ENCODE data around the gene EHD1.

- no peak for TF ChIP-seq BRF2 (IDR thresholded peaks at IDR 0.05; ENCODE audit: borderline replicate concordance, insufficient read depth, insufficient read length)
- TF ChIP-seq HMG20B (CRISPR knock-in tag; IDR thresholded peaks at IDR 0.05) = no peak
- TF ChIP-seq ZNF830 (CRISPR knock-in tag; IDR thresholded peaks at IDR 0.05) = no peak
- no peak for TF ChIP-seq POLR2A (conservative IDR thresholded peaks at IDR 0.05)
- TF ChIP-seq FUS (optimal IDR thresholded peaks at IDR 0.05; ENCODE audit: low read depth, low read length) = no peak
- TF ChIP-seq ZNF121 (CRISPR knock-in tag; conservative IDR thresholded peaks at IDR 0.05) = no peak
- no peak for TF ChIP-seq NFYB (IDR thresholded peaks at IDR 0.05; ENCODE audit: extremely low read depth, insufficient read length)
- no peak for TF ChIP-seq SIN3A (IDR thresholded peaks at IDR 0.05; ENCODE audit: borderline replicate concordance in 2 of 2, control insufficient read depth in 1 of 2, low read depth in 2 of 2, low read length in 2 of 2)
- TF ChIP-seq FIP1L1 (IDR thresholded peaks at IDR 0.05; ENCODE audit: low read depth, low read length, poor library complexity, severe bottlenecking) = no peak
- TF ChIP-seq PTBP1 (IDR thresholded peaks at IDR 0.05; ENCODE audit: low read depth, low read length) = peak; percentile 99
- TF ChIP-seq ZBTB34 (CRISPR knock-in tag; IDR thresholded peaks at IDR 0.05) = no peak
Measured at GRCh38 chr11:64896448-64897022, 18.1 kb upstream of the EHD1 start.

All from K562 (cell line).